ENCODE results near the gene ARG2. TPM values are rescaled to one million over a fixed set of nuclear protein-coding genes. Genes with fewer than 3 reads are reported as not detected.
"Not testable (repeated sequence)": the region's sequence is repeated elsewhere in the genome, so short reads cannot be mapped to it uniquely, and the experiment has no call there.

The ARG2 gene
- total RNA-seq, 1 donor from 2014 or later = 7.1 TPM

DNA sequence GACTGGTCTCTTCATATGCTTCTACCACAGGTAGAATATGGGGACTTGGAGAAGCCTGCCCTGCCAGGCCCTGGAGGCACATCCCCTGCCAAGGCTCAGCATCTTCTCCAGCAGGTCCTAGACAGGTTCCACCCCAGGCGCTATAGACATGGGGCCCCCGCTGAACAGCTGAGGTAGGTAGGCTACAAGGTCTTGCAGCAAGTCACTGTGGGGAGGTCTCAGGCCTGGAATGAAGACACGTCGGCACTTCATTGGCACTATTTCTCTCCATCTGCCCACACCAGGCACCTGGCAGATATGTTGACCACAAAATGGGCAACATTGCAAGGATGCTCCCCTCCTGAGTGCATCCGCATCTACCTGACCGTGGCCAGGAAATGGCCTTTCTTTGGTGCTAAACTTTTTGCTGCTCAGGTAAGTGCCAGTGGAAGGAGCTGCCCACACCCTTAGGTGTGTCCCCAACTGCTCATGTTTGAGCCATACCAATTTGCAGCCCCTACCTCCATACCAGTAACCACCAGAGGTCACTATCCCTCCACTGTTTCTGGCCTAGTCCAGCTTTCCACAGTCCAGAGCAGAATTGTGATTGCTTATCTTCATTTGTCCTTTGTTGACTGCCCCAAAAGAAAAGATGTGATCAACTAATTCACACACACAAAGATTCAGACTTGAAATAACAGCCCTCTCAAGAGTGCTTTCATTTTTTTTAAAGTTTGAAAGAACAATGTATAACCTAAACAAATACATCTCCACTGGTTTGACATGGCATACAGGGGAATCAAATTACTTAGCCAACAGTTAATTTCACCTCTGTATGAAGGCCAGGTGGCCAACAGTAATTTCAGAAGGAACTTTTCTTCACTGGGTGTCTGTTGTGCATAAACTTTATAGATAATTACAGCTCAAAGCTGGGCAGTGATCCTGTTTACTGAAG, 35.7 kb upstream of the ARG2 start:
- DNase-seq (ENCODE audit: extremely low read depth, low read depth, low spot score) = no peak

DNA sequence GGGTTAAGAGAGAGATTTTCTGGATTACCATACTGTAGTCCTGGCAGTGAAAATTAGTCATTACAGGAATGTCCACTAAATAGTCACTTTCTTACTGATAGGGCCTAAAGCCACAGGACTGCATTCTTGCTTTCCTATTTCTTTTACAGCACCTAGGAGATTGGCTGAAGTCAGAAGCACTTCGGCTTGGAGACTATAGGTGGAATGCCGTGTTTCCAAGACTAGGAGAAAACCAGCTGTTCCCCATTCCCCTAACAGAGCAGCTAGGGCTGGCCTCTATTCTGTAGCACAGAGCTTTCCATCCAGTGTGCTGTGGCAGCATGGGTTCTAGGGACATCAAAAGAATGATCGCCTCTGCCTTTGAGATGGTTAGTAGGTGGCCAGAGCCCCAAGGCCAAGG, 34.7 kb upstream of the ARG2 start:
- no peak for DNase-seq (ENCODE audit: extremely low read depth, low read depth, low spot score)

- DNase-seq (ENCODE audit: extremely low read depth, low read depth, low spot score) = no peak
These were observed 33.4 kb upstream of the ARG2 start for GRCh38 chr14:67586369-67586768.

- no peak for DNase-seq (ENCODE audit: extremely low read depth, low read depth, low spot score)
These were observed 30.4 kb upstream of the ARG2 start for GRCh38 chr14:67589204-67589770.

DNA sequence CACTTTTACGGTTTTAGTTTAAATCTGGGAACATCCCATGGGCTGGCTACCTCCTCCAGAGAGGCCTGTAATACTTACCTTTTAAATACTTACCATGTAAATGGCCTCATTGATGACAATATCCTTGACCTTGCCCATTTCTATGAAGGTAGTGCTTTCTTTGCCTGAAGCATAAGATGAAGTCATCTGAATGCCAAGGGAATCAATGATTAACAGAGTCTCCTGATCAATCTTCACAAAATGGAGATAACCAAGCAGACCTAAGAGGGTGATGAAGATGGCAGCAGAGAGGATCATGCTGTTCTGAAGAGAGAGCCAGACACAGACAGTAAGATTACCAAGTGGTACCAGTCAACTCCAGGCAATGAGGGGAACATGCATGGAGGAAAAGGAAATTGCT, 26.1 kb upstream of the ARG2 start:
- DNase-seq (ENCODE audit: extremely low read depth, low read depth, low spot score) = not testable (repeated sequence)

- DNase-seq (ENCODE audit: extremely low read depth, low read depth, low spot score) = no peak
These were observed 24.3 kb upstream of the ARG2 start for GRCh38 chr14:67595392-67595791.

- no peak for DNase-seq (ENCODE audit: extremely low read depth, low read depth, low spot score)
These were observed 19.8 kb upstream of the ARG2 start, which contains the start of gene PIGH for GRCh38 chr14:67599698-67600561. Gene PIGH, minus strand, starts transcription at chr14:67600268. Its CDS starts 65 bp downstream, at chr14:67600203.

- DNase-seq (ENCODE audit: extremely low read depth, low read depth, low spot score) = not testable (repeated sequence)
These were observed 19.2 kb upstream of the ARG2 start for GRCh38 chr14:67600562-67600974.

DNA sequence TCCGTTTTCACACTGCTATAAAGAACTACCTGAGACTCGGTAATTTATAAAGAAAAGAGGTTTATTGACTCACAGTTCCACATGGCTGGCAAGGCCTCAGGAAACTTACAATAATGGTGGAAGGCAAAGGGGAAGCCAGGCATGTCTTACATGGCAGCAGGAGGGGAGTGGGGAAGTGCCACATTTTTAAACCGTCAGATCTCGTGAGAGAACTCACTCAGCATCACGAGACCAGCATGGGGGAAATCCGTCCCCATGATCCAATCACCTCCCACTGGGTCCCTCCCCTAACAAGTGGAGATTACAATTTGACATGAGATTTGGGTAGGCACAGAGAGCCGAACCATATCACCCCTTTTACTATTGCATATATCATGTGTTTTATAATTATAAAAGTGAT, 17.6 kb upstream of the ARG2 start:
- DNase-seq (ENCODE audit: extremely low read depth, low read depth, low spot score) = no peak

DNA sequence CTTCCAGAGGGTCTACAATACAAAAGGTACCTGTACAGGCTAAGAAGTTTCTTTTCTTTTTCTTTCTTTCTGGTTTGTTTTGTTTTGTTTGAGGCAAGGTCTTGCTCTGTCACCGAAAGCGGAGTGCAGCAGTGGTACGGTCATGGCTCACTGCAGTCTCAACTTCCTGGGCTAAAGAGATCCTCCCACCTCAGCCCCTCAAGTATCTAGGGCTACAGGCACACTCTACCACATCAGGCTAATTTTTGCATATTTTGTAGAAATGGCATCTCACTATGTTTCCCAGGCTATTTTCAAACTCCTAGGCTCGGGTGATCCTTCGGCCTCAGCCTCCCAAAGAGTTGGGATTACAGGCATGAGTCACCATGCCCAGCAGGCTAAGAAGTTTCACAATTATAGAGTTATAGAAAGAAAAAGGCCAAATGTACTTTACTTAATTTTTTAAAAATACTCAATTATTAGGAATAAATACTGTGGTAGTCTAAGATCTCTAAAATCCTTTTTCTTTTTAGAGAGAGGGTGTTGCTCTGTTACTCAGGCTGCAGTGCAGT, 16.6 kb upstream of the ARG2 start:
- DNase-seq (ENCODE audit: extremely low read depth, low read depth, low spot score) = no peak

DNA sequence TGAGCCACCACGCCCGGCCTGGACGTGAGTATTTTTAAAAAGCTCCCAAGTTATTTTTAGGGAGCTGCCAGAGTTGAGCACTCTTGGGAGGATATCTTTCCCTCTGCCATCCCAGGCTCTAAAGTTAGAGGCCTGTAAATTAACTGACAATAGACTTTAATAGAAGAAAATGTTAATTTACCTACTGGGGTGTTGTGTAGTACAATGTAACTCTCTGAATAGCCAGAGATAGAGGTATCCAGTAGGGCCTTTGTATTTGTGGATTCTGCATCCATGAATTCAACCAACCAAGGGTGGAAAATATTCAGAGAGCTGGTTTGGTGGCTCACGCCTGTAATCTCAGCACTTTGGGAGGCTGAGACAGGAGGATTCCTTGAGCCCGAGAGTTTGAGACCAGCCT, 12.1 kb upstream of the ARG2 start:
- no peak for DNase-seq (ENCODE audit: extremely low read depth, low read depth, low spot score)

DNA sequence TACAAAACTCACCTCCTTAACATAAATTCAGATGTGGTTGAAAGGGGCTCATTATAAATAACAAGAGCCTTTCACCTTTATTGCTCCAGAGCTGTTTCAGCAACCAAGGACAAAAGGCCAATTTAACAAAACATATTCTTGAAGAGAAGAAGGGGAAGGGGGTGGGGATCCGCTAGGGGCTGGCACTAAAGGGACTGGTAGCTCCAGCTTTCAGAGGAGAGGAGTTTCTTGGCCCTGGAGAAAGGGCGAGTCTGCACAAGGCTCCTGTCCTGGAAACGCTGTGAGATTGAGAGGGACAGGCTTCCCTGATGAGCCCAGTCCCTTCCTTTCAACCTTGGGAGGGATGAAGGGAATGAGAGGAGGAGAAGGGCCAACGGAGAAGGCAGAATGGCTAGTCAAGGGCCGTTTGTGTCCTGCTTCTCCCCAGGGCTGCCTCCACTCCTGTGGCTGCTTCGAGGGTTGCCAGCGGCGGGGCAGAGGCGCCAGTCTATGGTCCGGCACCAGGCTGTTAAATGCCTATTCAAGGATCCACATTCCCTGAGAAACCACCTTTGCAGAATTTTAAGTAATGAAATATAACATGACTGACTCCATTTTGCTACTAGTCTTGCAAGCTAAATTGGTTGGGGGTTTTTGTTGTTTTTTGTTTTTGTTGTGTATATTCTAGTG, 9.9 kb upstream of the ARG2 start:
- no peak for DNase-seq (ENCODE audit: extremely low read depth, low read depth, low spot score)

GRCh38 chr14:67610491-67610890, 9.2 kb upstream of the ARG2 start:
- DNase-seq (ENCODE audit: extremely low read depth, low read depth, low spot score) = no peak

GRCh38 chr14:67618617-67619063, 1.1 kb upstream of the ARG2 start:
- DNase-seq (ENCODE audit: extremely low read depth, low read depth, low spot score) = peak; percentile 79

GRCh38 chr14:67620217-67620785, 581 bp downstream of the ARG2 start:
- DNase-seq (ENCODE audit: extremely low read depth, low read depth, low spot score) = no peak

- DNase-seq (ENCODE audit: extremely low read depth, low read depth, low spot score) = peak; percentile 83
These were observed 3.0 kb downstream of the ARG2 start for GRCh38 chr14:67622675-67623074.

DNA sequence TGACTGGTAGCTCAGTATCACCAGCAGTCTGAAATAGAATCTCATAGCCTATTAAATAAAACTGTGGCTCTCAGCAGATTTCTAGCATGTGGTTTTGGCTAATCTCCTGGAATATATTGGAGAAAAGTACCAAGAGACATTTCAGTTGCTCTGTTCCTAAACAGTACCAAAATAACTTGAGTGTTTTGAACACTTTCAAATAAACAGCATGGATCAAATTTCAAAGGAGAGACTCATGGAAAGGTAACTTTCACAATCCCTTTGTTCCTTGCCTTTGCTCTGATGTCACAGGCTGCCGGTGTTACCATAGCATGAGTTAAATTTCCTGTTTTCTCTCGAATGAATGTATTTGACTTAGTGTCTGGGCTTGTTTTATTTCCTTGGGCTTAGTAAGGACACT, 3.4 kb downstream of the ARG2 start:
- DNase-seq (ENCODE audit: extremely low read depth, low read depth, low spot score) = peak; percentile 54

- DNase-seq (ENCODE audit: extremely low read depth, low read depth, low spot score) = not testable (repeated sequence)
These were observed 6.4 kb downstream of the ARG2 start for GRCh38 chr14:67626131-67626530.

- DNase-seq (ENCODE audit: extremely low read depth, low read depth, low spot score) = no peak
These were observed 7.8 kb downstream of the ARG2 start for GRCh38 chr14:67627519-67627918.

GRCh38 chr14:67630186-67630585, 10.5 kb downstream of the ARG2 start:
- DNase-seq (ENCODE audit: extremely low read depth, low read depth, low spot score) = no peak
